Tibial nerve (tissue), 4 donors: ENCODE results near the gene C3orf22. TPM values are rescaled to one million over a fixed set of nuclear protein-coding genes. Genes with fewer than 3 reads are reported as not detected.

ENCODE experiments used
- DNase-seq, 2 donors: peaks; one replicate each; pipeline ENCODE4 v3.0.0-alpha.2; 2019; ENCODE audit warnings: low spot score in 2 of 2
- H3K27ac ChIP-seq, 4 donors: fragments of 200-600 bp; sonication (generic) in 3 of 4; one replicate each; pipeline ENCODE4 v1.5.1; 2017 to 2019; ENCODE audit warnings: mild to moderate bottlenecking in 1 of 4
- H3K27me3 ChIP-seq, 2 donors: fragments of 200-600 bp; sonication (generic) in 1 of 2; one replicate each; pipeline versions ENCODE4 v1.5.1 to v1.6.0; 2017 to 2019
- H3K36me3 ChIP-seq, 3 donors: fragments of 200-600 bp; sonication (generic); one replicate each; pipeline ENCODE4 v1.5.1; 2018 to 2019
- H3K4me1 ChIP-seq, 4 donors: fragments of 200-600 bp; sonication (generic) in 3 of 4; one replicate each; pipeline ENCODE4 v1.5.1; 2017 to 2019
- H3K4me3 ChIP-seq, 4 donors: fragments of 200-600 bp; sonication (generic) in 3 of 4; one replicate each; pipeline ENCODE4 v1.5.1; 2017 to 2019; ENCODE audit warnings: mild to moderate bottlenecking in 1 of 4, moderate library complexity in 1 of 4
- H3K9me3 ChIP-seq, 4 donors: fragments of 200-600 bp; sonication (generic) in 3 of 4; one replicate each; pipeline ENCODE4 v1.5.1; 2017 to 2019
- CTCF ChIP-seq, 5 experiments: fragments of 200-600 bp in 3 of 5; fragments of 450-650 bp in 2 of 5; sonication (generic) in 3 of 5; IDR thresholded peaks; one replicate each; pipeline ENCODE4 v1.5.1; 2016 to 2019; ENCODE audit warnings: antibody characterized with exemption in 5 of 5, mild to moderate bottlenecking in 3 of 5, moderate library complexity in 2 of 5
- EP300 ChIP-seq, 2 donors: sonication (generic); formaldehyde crosslinking; IDR thresholded peaks; one replicate each; pipeline ENCODE4 v1.6.1; 2017; ENCODE audit warnings: antibody characterized with exemption in 2 of 2, mild to moderate bottlenecking in 1 of 2
- POLR2A ChIP-seq, 2 donors: fragments of 450-650 bp; IDR thresholded peaks; one replicate each; pipeline ENCODE4 v1.6.1; 2017; ENCODE audit warnings: antibody characterized with exemption in 2 of 2, mild to moderate bottlenecking in 2 of 2, moderate library complexity in 2 of 2
- WGBS, 2 donors: methylation state at CpG; one replicate each; pipeline ENCODE4 v1.1.5; 2018; 5-methylcytosine and 5-hydroxymethylcytosine counted together
- small RNA-seq: library from RNA; depleted of rRNA; stranded (forward); fragments of <200 nt; gene quantifications from one replicate; pipeline ENCODE3, GENCODE V24; 2016
- total RNA-seq, 4 donors: library from RNA; depleted of rRNA; stranded (reverse); fragments of >200 nt; gene quantifications; one replicate each; pipeline ENCODE4 v1.1.0, GENCODE V29; 2016

C3orf22 gene
- total RNA-seq, 4 donors from 2014 or later = not detected

- DNase-seq = no peak
- TF ChIP-seq CTCF (IDR thresholded peaks at IDR 0.05) = no peak
- no peak for TF ChIP-seq EP300 (IDR thresholded peaks at IDR 0.05)
- no peak for TF ChIP-seq POLR2A (IDR thresholded peaks at IDR 0.05)
- WGBS, 2 donors = 94 to 96% methylated on average over 1 of the region's 1 CpG
- Histone ChIP-seq H3K9me3 (no peaks in the 10 kb centered on the region), H3K36me3 (no peaks in the 10 kb centered on the region), H3K27me3 (peaks cover 0 to 5% of the 10 kb centered on the region in 2 donors), H3K4me1 (no peaks in the 10 kb centered on the region), H3K27ac (no peak overlapping the region), H3K4me3 (no peak overlapping the region)
Measured at GRCh38 chr3:126502656-126503055, 56.1 kb downstream of the C3orf22 start.

GRCh38 chr3:126501736-126502135 lies 57.0 kb downstream of the C3orf22 start:
- Histone ChIP-seq H3K4me3 (no peak overlapping the region), H3K36me3 (no peaks in the 10 kb centered on the region), H3K4me1 (no peaks in the 10 kb centered on the region), H3K9me3 (no peaks in the 10 kb centered on the region), H3K27ac (no peak overlapping the region), H3K27me3 (peaks cover 0 to 5% of the 10 kb centered on the region in 2 donors)
- no peak for DNase-seq
- 45 to 51% methylated on average over 7 of the region's 7 CpGs for WGBS, 2 donors
- no peak for TF ChIP-seq CTCF (IDR thresholded peaks at IDR 0.05)
- no peak for TF ChIP-seq EP300 (IDR thresholded peaks at IDR 0.05)
- TF ChIP-seq POLR2A (IDR thresholded peaks at IDR 0.05) = no peak

GRCh38 chr3:126501054-126501453 lies 57.7 kb downstream of the C3orf22 start:
- TF ChIP-seq CTCF (IDR thresholded peaks at IDR 0.05) (no peak), EP300 (IDR thresholded peaks at IDR 0.05) (no peak), POLR2A (IDR thresholded peaks at IDR 0.05) (no peak)
- no peak overlapping the region for H3K4me3 ChIP-seq
- peaks cover 0 to 5% of the 10 kb centered on the region in 2 donors for H3K27me3 ChIP-seq
- no peak for DNase-seq
- WGBS, 2 donors = 67 to 69% methylated on average over 5 of the region's 5 CpGs
- H3K4me1 ChIP-seq = no peaks in the 10 kb centered on the region
- no peaks in the 10 kb centered on the region for H3K9me3 ChIP-seq
- no peak overlapping the region for H3K27ac ChIP-seq
- H3K36me3 ChIP-seq = no peaks in the 10 kb centered on the region

- H3K4me3 ChIP-seq = no peak overlapping the region
- no peak overlapping the region for H3K27ac ChIP-seq
- H3K27me3 ChIP-seq = peaks cover 0 to 2% of the 10 kb centered on the region in 2 donors
- H3K9me3 ChIP-seq = no peaks in the 10 kb centered on the region
- 90 to 91% methylated on average over 7 of the region's 7 CpGs for WGBS, 2 donors
- no peak for DNase-seq
- H3K4me1 ChIP-seq = no peaks in the 10 kb centered on the region
- no peaks in the 10 kb centered on the region for H3K36me3 ChIP-seq
- TF ChIP-seq EP300 (IDR thresholded peaks at IDR 0.05) (no peak), POLR2A (IDR thresholded peaks at IDR 0.05) (no peak), CTCF (IDR thresholded peaks at IDR 0.05) (no peak)
Measured at GRCh38 chr3:126500016-126500415, 58.7 kb downstream of the C3orf22 start.

Small RNA genes lying within 50 kb of the gene (small RNA-seq; reads per million reads assigned to genes)
- not detected for gene RNA5SP138

Other genes starting within 250 kb of the C3orf22 start
- 100 to 1,000 TPM; 138 to 234 (median 176) TPM for gene KLF15, start 201.5 kb downstream of the C3orf22 start, total RNA-seq
- gene CFAP100, start 164.0 kb downstream of the C3orf22 start, total RNA-seq = 1 to 10 TPM in 1 of 4 donors, not detected in 3; 6.1 TPM
- gene ZXDC, start 83.0 kb downstream of the C3orf22 start, total RNA-seq = 10 to 100 TPM; 54.0 to 77.4 (median 68.0) TPM
- gene UROC1, start 41.2 kb downstream of the C3orf22 start, total RNA-seq = not detected
- 1 to 10 TPM in 3 of 4 donors, not detected in 1; 1.0 to 7.2 (median 1.1) TPM for gene CHST13, start 34.8 kb downstream of the C3orf22 start, total RNA-seq
- 10 to 100 TPM; 18.6 to 33.3 (median 23.3) TPM for gene TXNRD3, start 96.2 kb upstream of the C3orf22 start, total RNA-seq
- gene CHCHD6, start 145.3 kb upstream of the C3orf22 start, total RNA-seq = 10 to 100 TPM; 30.3 to 46.5 (median 33.6) TPM